Effector memory CD4-positive, alpha-beta T cell (primary cell): ENCODE data around the gene SERPINB12.

Experiments used
- DNase-seq, 3 donors: peaks; one replicate each; pipeline ENCODE4 v3.0.0-alpha.2; 2020
- H3K27ac ChIP-seq: 2 replicates; pipeline ENCODE4 v1.7.0; 2013; ENCODE audit warnings: mild to moderate bottlenecking, low read length, moderate library complexity; ENCODE audit not compliant: insufficient read depth, poor library complexity, severe bottlenecking
- H3K27me3 ChIP-seq: replicated peaks from 2 replicates; pipeline ENCODE4 v1.7.0; 2013; ENCODE audit warnings: mild to moderate bottlenecking, low read length; ENCODE audit not compliant: insufficient read depth, control insufficient read depth, poor library complexity, severe bottlenecking
- H3K36me3 ChIP-seq: 2 replicates; pipeline ENCODE4 v1.7.0; 2013; ENCODE audit warnings: mild to moderate bottlenecking, low read length, moderate library complexity; ENCODE audit not compliant: control insufficient read depth, insufficient read depth
- H3K4me1 ChIP-seq: 2 replicates; pipeline ENCODE4 v1.7.0; 2013; ENCODE audit warnings: low read length, mild to moderate bottlenecking; ENCODE audit not compliant: control insufficient read depth, insufficient read depth, poor library complexity, severe bottlenecking
- H3K4me3 ChIP-seq: 2 replicates; pipeline ENCODE4 v1.7.0; 2013; ENCODE audit warnings: low read length, low read depth, mild to moderate bottlenecking; ENCODE audit not compliant: insufficient read depth, poor library complexity, severe bottlenecking
- H3K9me3 ChIP-seq: 2 replicates; pipeline ENCODE4 v1.7.0; 2013; ENCODE audit warnings: mild to moderate bottlenecking, low read length, moderate library complexity; ENCODE audit not compliant: control insufficient read depth

The SERPINB12 gene

GRCh38 chr18:63518178-63519012, 23.8 kb upstream of the SERPINB12 start:
- H3K9me3 ChIP-seq, result no peaks in the 10 kb centered on the region
- H3K27me3 ChIP-seq, result no peaks in the 10 kb centered on the region
- no peak overlapping the region for H3K27ac ChIP-seq
- no peaks in the 10 kb centered on the region for H3K36me3 ChIP-seq
- no peak overlapping the region for H3K4me3 ChIP-seq
- DNase-seq, result peak in 1 of 3 donors; percentile 34
- no peaks in the 10 kb centered on the region for H3K4me1 ChIP-seq

- DNase-seq, result no peak
- Histone ChIP-seq H3K36me3 (no peaks in the 10 kb centered on the region), H3K27ac (no peak overlapping the region), H3K9me3 (no peaks in the 10 kb centered on the region), H3K4me3 (no peak overlapping the region), H3K27me3 (no peaks in the 10 kb centered on the region), H3K4me1 (no peaks in the 10 kb centered on the region)
Measured at GRCh38 chr18:63520053-63520685, 22.0 kb upstream of the SERPINB12 start.

GRCh38 chr18:63523660-63524059, 18.5 kb upstream of the SERPINB12 start:
- no peak overlapping the region for H3K4me3 ChIP-seq
- H3K9me3 ChIP-seq, result no peaks in the 10 kb centered on the region
- DNase-seq, result no peak

GRCh38 chr18:63527251-63527650, 14.9 kb upstream of the SERPINB12 start:
- no peak for DNase-seq
- H3K27me3 ChIP-seq, result no peaks in the 10 kb centered on the region
- H3K4me3 ChIP-seq, result no peak overlapping the region
- H3K36me3 ChIP-seq, result no peaks in the 10 kb centered on the region
- no peaks in the 10 kb centered on the region for H3K4me1 ChIP-seq
- no peak overlapping the region for H3K27ac ChIP-seq
- H3K9me3 ChIP-seq, result no peaks in the 10 kb centered on the region

More at GRCh38 chr18:63523660-63524059, 18.5 kb upstream of the SERPINB12 start:
- H3K27me3 ChIP-seq, result no peaks in the 10 kb centered on the region
- no peak overlapping the region for H3K27ac ChIP-seq
- no peaks in the 10 kb centered on the region for H3K36me3 ChIP-seq
- H3K4me1 ChIP-seq, result no peaks in the 10 kb centered on the region

GRCh38 chr18:63528863-63529492, 13.2 kb upstream of the SERPINB12 start:
- no peak for DNase-seq
- Histone ChIP-seq H3K4me3 (no peak overlapping the region), H3K27me3 (no peaks in the 10 kb centered on the region), H3K27ac (no peak overlapping the region), H3K9me3 (no peaks in the 10 kb centered on the region), H3K36me3 (no peaks in the 10 kb centered on the region), H3K4me1 (no peaks in the 10 kb centered on the region)

- no peak overlapping the region for H3K4me3 ChIP-seq
- H3K27ac ChIP-seq, result no peak overlapping the region
- no peaks in the 10 kb centered on the region for H3K9me3 ChIP-seq
- no peak for DNase-seq
- H3K36me3 ChIP-seq, result no peaks in the 10 kb centered on the region
- H3K4me1 ChIP-seq, result no peaks in the 10 kb centered on the region
- H3K27me3 ChIP-seq, result no peaks in the 10 kb centered on the region
Measured at GRCh38 chr18:63532471-63532870, 9.7 kb upstream of the SERPINB12 start.

GRCh38 chr18:63534615-63535014, 7.6 kb upstream of the SERPINB12 start:
- Histone ChIP-seq H3K27me3 (no peaks in the 10 kb centered on the region), H3K27ac (no peak overlapping the region), H3K36me3 (no peaks in the 10 kb centered on the region), H3K9me3 (no peaks in the 10 kb centered on the region), H3K4me1 (no peaks in the 10 kb centered on the region), H3K4me3 (no peak overlapping the region)
- no peak for DNase-seq

- H3K27ac ChIP-seq, result no peak overlapping the region
- no peak overlapping the region for H3K4me3 ChIP-seq
- H3K36me3 ChIP-seq, result no peaks in the 10 kb centered on the region
- no peaks in the 10 kb centered on the region for H3K9me3 ChIP-seq
- H3K27me3 ChIP-seq, result no peaks in the 10 kb centered on the region
- H3K4me1 ChIP-seq, result no peaks in the 10 kb centered on the region
- DNase-seq, result no peak
Measured at GRCh38 chr18:63539904-63540510, 2.2 kb upstream of the SERPINB12 start.

GRCh38 chr18:63544017-63544416, 1.8 kb downstream of the SERPINB12 start:
- H3K4me1 ChIP-seq, result no peaks in the 10 kb centered on the region
- H3K27ac ChIP-seq, result no peak overlapping the region
- H3K27me3 ChIP-seq, result no peaks in the 10 kb centered on the region
- no peak for DNase-seq
- no peaks in the 10 kb centered on the region for H3K9me3 ChIP-seq
- H3K4me3 ChIP-seq, result no peak overlapping the region
- no peaks in the 10 kb centered on the region for H3K36me3 ChIP-seq
